DMS114 treated with DMSO at 0.1 percent for 48 hours (cell line): ENCODE results near the gene SLC27A1.
A peak's percentile ranks its signal among the peaks of the same experiment; 100 is the strongest.
"Not testable (repeated sequence)": the region's sequence is repeated elsewhere in the genome, so short reads cannot be mapped to it uniquely, and the experiment has no call there.

Experiments
- DNase-seq: peaks from one replicate; lab custom pipeline; 2025; ENCODE audit not compliant: unreplicated experiment; lab: John Stamatoyannopoulos, UW

Gene SLC27A1

DNA sequence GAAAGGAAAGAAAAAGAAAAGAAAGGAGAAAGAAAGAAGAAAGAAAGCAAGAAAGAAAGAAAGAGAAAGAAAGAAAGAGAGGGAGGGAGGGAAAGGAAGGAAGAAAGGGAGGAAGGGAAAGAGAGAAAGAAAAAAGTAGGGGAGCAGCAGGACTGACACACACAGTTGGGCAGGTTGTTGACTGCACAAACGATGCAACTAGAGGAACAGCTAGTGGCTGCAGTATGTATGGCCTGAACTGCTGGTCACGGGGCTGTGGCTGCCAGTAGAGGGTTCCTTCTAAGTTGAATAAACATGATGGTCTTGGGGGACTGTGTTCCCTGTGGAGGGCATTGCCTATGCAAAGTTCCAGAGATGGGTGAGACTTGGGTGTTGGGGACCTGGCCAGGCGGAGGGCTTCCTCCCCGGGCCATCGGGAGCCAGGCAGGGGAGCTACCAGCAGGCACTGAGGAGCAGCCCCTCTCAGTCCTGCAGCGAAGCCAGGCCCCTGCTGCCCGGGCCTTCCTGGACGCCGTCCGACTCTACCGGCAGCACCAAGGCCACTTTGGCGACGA is 68.4 kb downstream of the SLC27A1 start:
- no peak for DNase-seq

- peak; percentile 95 for DNase-seq
Observed at GRCh38 chr19:17539238-17540117, 69.2 kb downstream of the SLC27A1 start.

GRCh38 chr19:17540174-17540573 is 69.8 kb downstream of the SLC27A1 start:
- no peak for DNase-seq

DNA sequence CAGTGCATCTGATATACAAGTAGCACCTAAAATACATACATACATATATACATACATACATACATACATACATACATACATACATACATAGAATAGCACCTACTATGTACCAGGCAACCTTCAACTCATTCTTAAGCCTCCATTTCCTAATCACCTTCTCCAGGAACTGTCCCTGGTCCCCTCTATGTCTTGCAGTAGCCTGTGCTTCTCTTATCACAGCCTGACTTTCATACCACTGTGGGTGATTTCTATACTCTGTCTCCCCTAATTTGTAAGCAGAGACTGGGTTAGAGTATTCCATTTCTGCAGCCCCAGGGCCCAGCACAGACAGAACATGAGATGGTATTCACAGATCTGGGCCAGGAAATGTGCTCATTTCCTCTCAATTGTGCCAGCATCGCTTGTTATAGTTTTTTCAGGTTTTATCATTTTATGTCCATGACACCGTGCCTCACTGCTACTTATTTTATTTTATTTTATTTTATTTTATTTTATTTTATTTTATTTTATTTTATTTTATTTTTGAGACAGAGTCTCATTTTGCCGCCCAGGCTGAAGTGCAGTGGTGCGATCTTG is 70.9 kb downstream of the SLC27A1 start:
- no peak for DNase-seq

DNA sequence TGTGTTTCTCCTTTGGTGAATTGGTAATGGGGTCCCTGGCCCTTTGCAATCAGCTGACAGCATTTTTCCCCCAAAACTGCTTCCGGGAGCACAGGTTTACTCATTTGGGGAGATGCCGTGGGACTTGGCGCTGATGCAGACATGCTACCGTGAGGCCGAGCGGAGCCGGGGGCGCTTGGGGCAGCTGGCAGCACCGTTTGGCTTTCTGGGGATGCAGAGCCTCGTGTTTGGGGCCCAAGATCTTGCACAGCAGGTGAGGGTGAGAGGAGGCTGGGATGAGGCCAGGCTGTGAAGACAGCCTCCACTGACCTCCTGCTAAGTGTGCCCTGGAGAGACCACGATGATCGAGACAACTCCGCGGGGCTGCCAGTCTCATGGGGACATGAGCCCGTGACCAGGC is 71.7 kb downstream of the SLC27A1 start:
- no peak for DNase-seq

DNA sequence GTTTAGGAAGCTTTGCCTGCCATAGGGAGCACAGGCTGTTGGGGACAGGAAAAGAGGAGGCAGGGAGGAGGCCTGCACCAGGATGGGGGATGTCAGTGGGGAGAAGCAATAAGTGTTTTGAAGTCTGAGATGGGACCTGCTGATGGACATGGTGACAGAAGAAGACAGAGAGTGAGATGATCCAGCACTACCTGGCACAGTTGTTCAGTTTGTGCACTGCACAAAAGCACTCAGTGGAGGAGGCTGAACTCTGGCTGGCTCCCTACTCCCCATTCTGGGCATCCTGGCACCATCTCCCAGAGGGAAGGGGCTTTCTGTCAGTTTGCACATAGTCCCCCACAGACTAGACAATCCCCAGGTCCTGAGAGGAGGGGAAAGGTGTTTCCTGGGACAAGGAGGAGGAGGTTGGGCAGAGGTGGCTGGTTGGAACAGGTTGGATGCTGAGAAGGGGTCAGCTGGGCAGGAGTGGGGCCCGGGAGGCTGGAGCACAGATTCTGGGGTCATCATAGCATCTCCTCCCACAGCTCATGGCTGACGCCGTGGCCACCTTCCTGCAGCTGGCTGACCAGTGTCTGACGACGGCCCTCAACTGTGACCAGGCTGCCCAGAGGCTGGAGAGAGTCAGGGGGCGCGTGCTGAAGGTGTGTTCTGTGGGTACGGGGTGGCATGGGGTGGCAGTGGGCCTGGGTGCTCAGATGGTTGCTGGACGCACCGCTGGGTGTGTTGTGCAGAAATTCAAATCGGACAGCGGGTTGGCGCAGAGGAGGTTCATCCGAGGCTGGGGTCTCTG is 72.7 kb downstream of the SLC27A1 start:
- DNase-seq = no peak

DNA sequence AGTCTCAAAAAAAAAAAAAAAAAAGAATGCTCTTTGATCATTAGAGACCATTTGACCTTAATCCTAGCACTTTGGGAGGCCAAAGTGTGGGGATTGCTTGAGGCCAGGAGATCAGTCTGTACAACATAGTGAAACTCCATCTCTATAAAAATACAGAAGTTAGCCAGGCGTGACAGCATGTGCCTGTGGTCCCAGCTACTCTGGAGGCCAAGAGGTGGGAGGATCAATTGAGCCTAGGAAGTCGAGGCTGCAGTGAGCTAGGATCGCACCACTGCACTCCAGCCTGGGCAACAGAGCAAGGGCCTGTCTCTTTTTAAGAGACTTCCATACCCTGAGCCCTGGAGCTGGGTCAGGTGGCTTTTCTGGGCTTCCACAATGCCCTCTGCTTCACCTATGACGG is 73.7 kb downstream of the SLC27A1 start:
- no peak for DNase-seq

- no peak for DNase-seq
Observed at GRCh38 chr19:17544418-17544817, 74.1 kb downstream of the SLC27A1 start.

DNA sequence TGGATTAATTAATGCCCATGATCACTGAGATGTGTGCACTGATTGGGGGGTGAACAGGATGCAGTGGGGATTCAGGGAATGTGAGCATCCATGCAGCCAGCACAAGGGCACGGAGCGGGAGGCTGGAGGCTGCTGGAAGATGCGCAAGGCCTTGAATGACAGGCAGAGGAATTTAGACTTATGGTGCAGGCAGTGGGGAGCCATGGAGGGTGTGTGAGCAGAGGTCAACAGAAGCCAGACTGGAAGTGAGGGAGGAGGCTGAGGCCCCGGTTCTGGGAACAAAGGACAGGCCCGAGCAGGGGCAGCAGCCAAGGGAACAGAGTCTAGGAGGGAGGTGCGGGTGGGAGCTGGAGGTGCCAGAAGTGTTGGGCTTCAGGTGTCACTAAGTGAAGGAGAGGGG is 77.8 kb downstream of the SLC27A1 start:
- no peak for DNase-seq

GRCh38 chr19:17549085-17549740 is 78.9 kb downstream of the SLC27A1 start:
- DNase-seq = no peak

GRCh38 chr19:17550076-17550667 is 79.8 kb downstream of the SLC27A1 start:
- no peak for DNase-seq

DNA sequence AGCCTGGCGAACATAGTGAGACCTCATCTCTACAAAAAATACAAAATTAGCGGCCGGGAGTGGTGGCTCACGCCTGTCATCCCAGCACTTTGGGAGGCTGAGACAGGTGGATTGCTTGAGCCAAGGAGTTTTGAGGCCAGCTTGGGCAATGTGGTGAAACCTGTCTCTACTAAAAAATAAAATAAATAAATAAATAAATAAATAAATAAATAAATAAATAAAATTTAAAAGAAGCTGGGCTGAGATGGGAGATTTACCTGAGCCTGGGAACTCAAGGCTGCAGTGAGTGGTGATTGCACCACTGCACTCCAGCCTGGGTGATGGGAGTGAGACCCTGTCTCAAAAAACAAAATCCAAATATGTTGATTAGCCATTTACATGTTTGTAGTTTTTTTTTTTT is 82.4 kb downstream of the SLC27A1 start:
- DNase-seq = not testable (repeated sequence)

DNA sequence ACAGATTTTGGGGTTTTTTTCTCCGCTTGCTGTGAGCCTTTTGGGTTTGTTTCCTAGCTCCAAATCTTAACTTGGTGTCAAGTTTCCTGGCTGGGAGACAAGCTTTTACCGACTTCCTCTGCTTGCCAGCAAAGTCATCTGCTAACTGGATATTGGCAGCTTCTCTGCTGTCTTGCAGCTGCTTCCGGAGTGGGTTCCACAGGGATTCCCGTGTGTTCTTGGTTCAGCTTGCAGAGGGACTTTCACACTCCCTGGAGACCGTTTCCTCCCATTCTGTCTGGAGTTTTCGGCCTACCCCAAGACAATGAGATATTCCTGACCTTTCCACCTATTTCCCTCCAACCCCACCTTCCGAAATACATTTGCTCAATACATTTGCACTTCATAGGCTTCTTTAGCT is 82.9 kb downstream of the SLC27A1 start:
- no peak for DNase-seq

- no peak for DNase-seq
Observed at GRCh38 chr19:17554968-17555479, 84.7 kb downstream of the SLC27A1 start.

GRCh38 chr19:17555480-17555928 is 85.2 kb downstream of the SLC27A1 start, which contains the start of gene COLGALT1:
Gene COLGALT1, plus strand, starts transcription at chr19:17555649. Its CDS starts 65 bp downstream, at chr19:17555714.
- peak; percentile 98 for DNase-seq
